Loucy (cell line): Measurements from ENCODE around the gene SLC15A2.

Experiments used
- H2AFZ ChIP-seq: fragments of 200-600 bp; sonication (generic); 2 replicates; pipeline ENCODE4 v1.6.0; 2016; ENCODE audit warnings: antibody characterized with exemption, mild to moderate bottlenecking, low read length, moderate library complexity
- H3F3A ChIP-seq: fragments of 200-600 bp; 2 replicates; pipeline ENCODE4 v1.6.0; 2016; ENCODE audit warnings: antibody characterized with exemption, low read depth, mild to moderate bottlenecking
- H3K27me3 ChIP-seq: fragments of 200-600 bp; sonication (generic); 2 replicates; pipeline ENCODE4 v1.6.1; 2014; ENCODE audit warnings: low read length, mild to moderate bottlenecking; ENCODE audit not compliant: insufficient read depth, poor library complexity, severe bottlenecking
- H3K36me3 ChIP-seq: fragments of 200-600 bp; sonication (generic); 2 replicates; pipeline ENCODE4 v1.6.1; 2016; ENCODE audit warnings: low read length; ENCODE audit not compliant: insufficient read depth
- H3K4me1 ChIP-seq: fragments of 200-600 bp; sonication (generic); 2 replicates; pipeline ENCODE4 v1.5.1; 2014; ENCODE audit warnings: low read length, mild to moderate bottlenecking; ENCODE audit not compliant: insufficient read depth, poor library complexity, severe bottlenecking
- H3K4me2 ChIP-seq: fragments of 200-600 bp; sonication (generic); 2 replicates; pipeline ENCODE4 v1.6.0; 2014; ENCODE audit warnings: antibody characterized with exemption, low read length, low read depth, mild to moderate bottlenecking; ENCODE audit not compliant: poor library complexity, severe bottlenecking
- H3K4me3 ChIP-seq: fragments of 200-600 bp; sonication (generic); 2 replicates; pipeline ENCODE4 v1.5.1; 2014; ENCODE audit warnings: low read length, mild to moderate bottlenecking, mixed read lengths; ENCODE audit not compliant: poor library complexity, severe bottlenecking
- H3K79me2 ChIP-seq: fragments of 200-600 bp; sonication (generic); 2 replicates; pipeline ENCODE4 v1.6.1; 2014; ENCODE audit warnings: low read length; ENCODE audit not compliant: insufficient read depth
- H3K9ac ChIP-seq: fragments of 200-600 bp; sonication (generic); 2 replicates; pipeline ENCODE4 v1.6.0; 2014; ENCODE audit warnings: mild to moderate bottlenecking, low read depth, low read length, moderate library complexity; ENCODE audit not compliant: poor library complexity, severe bottlenecking
- H3K9me2 ChIP-seq: fragments of 200-600 bp; sonication (generic); replicated peaks from 2 replicates; pipeline ENCODE4 v1.6.1; 2016; ENCODE audit warnings: low read depth, low read length, mixed read lengths
- H3K9me3 ChIP-seq: fragments of 200-600 bp; sonication (generic); 2 replicates; pipeline ENCODE4 v1.6.1; 2014; ENCODE audit warnings: mild to moderate bottlenecking, antibody characterized with exemption, low read length, low read depth; ENCODE audit not compliant: insufficient read depth
- H4K20me1 ChIP-seq: fragments of 200-600 bp; sonication (generic); 2 replicates; pipeline ENCODE4 v1.6.0; 2014; ENCODE audit warnings: antibody characterized with exemption, low read length, mild to moderate bottlenecking; ENCODE audit not compliant: insufficient read depth, poor library complexity, severe bottlenecking
- EZH2phosphoT487 ChIP-seq: fragments of 200-600 bp; IDR thresholded peaks from 2 replicates; pipeline ENCODE4 v1.6.1; 2018; ENCODE audit warnings: antibody characterized with exemption, mild to moderate bottlenecking, moderate library complexity, borderline replicate concordance
- TF ChIP-seq, protein P1 (sequence below): fragments of 200-600 bp; sonication (generic); conservative IDR thresholded peaks from 2 replicates; pipeline ENCODE4 v1.5.1; 2014; ENCODE audit warnings: mild to moderate bottlenecking, antibody characterized with exemption, low read length

SLC15A2 gene

DNA sequence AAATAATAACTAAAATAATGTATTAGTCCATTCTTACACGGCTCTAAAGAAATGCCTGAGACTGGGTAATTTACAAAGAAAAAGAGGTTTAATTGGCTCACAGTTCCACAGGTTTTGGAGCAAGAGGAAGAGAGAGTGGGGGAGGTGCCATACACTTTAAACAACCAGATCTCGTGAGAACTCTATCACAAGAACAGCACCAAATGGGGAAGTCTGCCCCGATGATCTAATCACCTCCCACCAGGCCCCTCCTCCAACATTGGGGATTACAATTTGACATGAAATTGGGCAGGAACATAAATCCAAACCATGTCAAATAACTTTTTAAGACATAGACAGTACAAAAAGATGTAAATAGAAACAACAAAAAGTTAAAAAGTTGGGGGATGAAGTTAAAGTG is 64.6 kb downstream of the SLC15A2 start:
- Histone ChIP-seq H2AFZ (no peak overlapping the region), H3F3A (no peaks in the 10 kb centered on the region), H3K4me1 (no peaks in the 10 kb centered on the region), H3K9ac (no peak overlapping the region), H3K27me3 (no peaks in the 10 kb centered on the region), H3K36me3 (no peaks in the 10 kb centered on the region), H3K4me2 (no peak overlapping the region), H3K4me3 (no peak overlapping the region), H4K20me1 (no peaks in the 10 kb centered on the region), H3K9me3 (no peaks in the 10 kb centered on the region), H3K9me2 (no peaks in the 10 kb centered on the region), H3K79me2 (no peaks in the 10 kb centered on the region)
- TF ChIP-seq, protein P1, sequence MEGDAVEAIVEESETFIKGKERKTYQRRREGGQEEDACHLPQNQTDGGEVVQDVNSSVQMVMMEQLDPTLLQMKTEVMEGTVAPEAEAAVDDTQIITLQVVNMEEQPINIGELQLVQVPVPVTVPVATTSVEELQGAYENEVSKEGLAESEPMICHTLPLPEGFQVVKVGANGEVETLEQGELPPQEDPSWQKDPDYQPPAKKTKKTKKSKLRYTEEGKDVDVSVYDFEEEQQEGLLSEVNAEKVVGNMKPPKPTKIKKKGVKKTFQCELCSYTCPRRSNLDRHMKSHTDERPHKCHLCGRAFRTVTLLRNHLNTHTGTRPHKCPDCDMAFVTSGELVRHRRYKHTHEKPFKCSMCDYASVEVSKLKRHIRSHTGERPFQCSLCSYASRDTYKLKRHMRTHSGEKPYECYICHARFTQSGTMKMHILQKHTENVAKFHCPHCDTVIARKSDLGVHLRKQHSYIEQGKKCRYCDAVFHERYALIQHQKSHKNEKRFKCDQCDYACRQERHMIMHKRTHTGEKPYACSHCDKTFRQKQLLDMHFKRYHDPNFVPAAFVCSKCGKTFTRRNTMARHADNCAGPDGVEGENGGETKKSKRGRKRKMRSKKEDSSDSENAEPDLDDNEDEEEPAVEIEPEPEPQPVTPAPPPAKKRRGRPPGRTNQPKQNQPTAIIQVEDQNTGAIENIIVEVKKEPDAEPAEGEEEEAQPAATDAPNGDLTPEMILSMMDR, result no peak
- TF ChIP-seq EZH2phosphoT487, result no peak

DNA sequence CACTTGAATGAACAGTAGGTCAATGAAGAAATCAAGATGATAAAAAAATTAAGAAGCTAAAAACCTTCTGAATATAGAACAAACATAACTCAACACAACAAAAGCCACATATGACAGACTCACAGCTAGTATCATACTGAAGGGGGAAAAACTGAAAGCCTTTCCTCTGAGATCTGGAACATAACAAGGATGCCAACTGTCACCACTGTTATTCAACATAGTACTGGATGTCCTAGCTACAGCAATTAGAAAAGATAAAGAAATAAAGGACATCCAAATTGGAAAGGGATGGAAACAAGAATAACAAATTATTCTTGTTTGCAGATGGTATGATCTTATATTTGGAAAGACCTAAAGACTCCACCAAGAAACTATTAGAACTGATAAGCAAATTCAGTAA is 67.1 kb downstream of the SLC15A2 start:
- no peaks in the 10 kb centered on the region for H3K27me3 ChIP-seq
- H3K9me2 ChIP-seq, result no peaks in the 10 kb centered on the region
- H3K4me1 ChIP-seq, result no peaks in the 10 kb centered on the region
- no peaks in the 10 kb centered on the region for H3F3A ChIP-seq
- no peak overlapping the region for H3K4me2 ChIP-seq
- H4K20me1 ChIP-seq, result no peaks in the 10 kb centered on the region
- TF ChIP-seq, protein P1, result no peak
- TF ChIP-seq EZH2phosphoT487, result no peak
- no peak overlapping the region for H3K4me3 ChIP-seq
- H3K36me3 ChIP-seq, result no peaks in the 10 kb centered on the region
- H2AFZ ChIP-seq, result no peak overlapping the region
- no peak overlapping the region for H3K9ac ChIP-seq
- no peaks in the 10 kb centered on the region for H3K9me3 ChIP-seq
- H3K79me2 ChIP-seq, result no peaks in the 10 kb centered on the region

DNA sequence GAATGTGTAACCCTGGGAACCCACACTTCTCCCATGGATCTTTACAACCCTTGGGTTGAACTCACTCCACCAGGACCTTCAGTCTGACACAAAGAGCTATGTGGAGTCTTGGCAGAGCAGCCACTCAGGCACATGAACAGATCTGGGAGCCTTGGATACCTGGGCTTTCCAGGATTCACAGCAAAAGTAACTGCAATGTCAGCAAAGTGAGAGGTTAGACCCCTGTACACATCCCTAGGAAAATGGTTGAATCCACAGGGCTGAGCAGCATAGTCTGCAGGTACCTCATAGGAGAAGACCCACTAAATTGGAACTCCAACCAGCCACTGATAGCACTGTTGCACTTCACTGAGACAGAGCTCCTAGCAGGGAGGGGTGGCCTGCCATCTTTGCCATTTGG is 68.2 kb downstream of the SLC15A2 start:
- no peak overlapping the region for H3K4me3 ChIP-seq
- no peak overlapping the region for H3K4me2 ChIP-seq
- no peaks in the 10 kb centered on the region for H3K9me3 ChIP-seq
- TF ChIP-seq EZH2phosphoT487, result no peak
- TF ChIP-seq, protein P1, result no peak
- no peaks in the 10 kb centered on the region for H3K4me1 ChIP-seq
- H4K20me1 ChIP-seq, result no peaks in the 10 kb centered on the region
- H2AFZ ChIP-seq, result no peak overlapping the region
- no peaks in the 10 kb centered on the region for H3F3A ChIP-seq
- no peaks in the 10 kb centered on the region for H3K79me2 ChIP-seq
- no peaks in the 10 kb centered on the region for H3K27me3 ChIP-seq
- H3K36me3 ChIP-seq, result no peaks in the 10 kb centered on the region
- H3K9ac ChIP-seq, result no peak overlapping the region
- H3K9me2 ChIP-seq, result no peaks in the 10 kb centered on the region
